Activated CD4-positive, alpha-beta T cell treated with anti-CD3 and anti-CD28 coated beads, Interleukin-2, amount 50 U/mL, for 16 hours (primary cell): ENCODE results near the gene SLC16A5.
"Not testable (repeated sequence)": the region's sequence is repeated elsewhere in the genome, so short reads cannot be mapped to it uniquely, and the experiment has no call there.

ENCODE experiments used
- DNase-seq: peaks from one replicate; pipeline ENCODE4 v3.0.0-alpha.2; 2020

Gene SLC16A5

DNA sequence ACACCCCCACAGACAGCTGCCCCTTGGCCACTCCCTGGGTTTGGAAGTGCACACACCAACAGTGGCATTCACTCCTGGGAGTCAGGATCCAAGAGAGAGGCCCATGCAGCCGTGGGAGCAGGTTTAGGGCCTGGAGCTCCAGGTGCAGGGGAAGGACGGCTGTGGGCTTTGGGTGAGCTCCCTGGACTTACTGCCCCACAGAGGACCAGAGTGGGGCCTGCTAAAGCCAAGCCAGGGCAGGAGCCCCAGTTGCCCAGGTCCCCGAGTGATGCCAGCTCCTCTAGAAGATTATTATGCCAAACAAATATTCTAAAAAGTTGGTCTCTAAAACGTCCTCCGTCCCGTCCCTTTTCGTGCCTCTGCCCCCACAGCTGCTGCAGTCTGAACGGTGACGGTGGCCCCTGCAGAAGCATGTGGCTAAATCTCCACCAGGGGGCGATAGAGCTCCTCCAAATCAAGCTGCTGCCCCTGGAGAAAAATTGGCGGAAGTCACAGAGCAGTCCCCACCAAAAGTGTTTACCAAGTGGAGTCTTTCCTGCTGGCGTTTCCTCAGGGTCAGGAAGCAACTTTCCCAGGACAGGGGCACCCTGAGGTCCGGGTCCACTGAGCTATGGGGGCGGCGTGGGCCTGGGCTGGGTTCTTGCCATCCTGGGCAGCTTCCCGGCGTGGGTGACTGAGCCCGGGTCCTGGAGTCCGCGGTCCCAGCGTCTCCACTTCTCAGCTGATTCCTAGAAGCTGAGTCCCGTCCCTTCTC lies 26.2 kb downstream of the SLC16A5 start:
- DNase-seq, result peak; percentile 93

DNA sequence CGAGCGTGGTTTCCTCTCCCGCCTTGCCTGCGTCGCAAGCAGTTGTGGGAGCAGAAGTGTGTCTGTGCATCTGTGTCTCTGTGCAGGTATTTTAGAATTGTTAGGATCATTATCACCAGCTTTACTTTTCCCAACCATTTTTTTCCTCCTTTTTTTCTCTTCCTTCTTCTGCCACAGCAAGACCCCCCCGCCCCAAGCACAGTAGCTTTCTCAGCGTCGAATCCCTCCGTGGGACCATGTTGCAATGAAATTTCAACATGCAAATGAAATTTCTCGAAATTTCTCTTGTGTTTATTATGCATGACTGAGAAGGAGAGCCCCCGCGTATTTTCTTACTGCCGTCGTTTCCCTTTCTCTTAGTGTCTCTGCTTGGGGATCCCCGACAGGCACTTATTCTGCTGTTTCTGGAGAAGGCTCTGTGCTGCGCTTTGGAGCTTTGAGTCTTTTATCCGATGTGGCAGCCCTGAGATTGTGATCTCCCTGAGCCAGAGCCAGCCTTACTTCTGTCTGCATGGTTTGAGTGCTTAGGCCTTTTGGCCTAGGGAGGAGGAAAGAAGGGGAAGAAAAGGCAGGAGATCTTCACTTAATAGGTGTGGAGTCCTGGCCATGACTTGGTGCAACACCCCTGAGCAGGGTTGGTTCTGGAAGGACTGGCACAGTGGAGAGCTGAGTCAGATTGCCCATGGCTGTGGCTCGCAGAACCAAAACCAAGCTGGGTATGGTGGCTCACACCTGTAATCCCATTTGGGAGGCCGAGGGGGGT lies 27.0 kb downstream of the SLC16A5 start:
- DNase-seq, result no peak

DNA sequence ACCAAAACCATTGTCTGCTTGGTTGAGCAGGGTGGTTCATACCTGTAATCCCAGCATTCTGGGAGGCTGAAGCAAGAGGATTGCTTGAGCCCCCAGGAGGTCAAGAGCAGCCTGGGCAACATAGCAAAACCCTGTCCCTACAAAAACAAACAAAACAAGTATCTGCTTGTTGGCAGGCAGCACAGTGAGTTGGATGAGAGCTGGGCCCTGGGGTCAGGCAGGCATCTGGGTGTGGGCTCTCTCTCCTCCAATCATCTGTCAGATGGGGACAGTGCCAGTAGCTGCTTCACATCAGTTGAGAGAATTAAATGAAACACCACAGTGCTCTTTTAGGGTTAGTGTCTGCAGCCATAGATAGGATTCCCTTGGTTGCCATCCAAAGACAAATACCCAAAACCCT lies 27.8 kb downstream of the SLC16A5 start:
- no peak for DNase-seq

DNA sequence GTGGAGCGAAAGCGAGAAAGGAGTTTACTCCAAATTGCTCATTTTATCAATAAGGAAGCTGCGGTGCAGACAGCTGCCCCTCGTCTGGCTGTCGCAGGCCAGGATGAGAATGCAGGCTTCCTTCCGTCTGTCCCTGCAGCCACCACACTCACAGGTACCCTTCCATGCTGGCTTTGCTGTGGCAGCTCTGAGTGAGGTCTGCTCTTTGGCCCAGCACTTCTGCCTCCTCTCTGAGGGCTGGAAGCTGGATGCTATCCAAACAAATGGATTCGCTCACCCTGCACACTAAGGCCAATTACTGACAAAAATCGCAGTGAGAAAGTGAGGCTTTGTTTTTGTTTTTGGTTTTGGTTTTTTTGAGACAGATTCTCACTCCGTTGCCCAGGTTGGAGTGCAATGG lies 29.0 kb downstream of the SLC16A5 start:
- DNase-seq, result no peak

DNA sequence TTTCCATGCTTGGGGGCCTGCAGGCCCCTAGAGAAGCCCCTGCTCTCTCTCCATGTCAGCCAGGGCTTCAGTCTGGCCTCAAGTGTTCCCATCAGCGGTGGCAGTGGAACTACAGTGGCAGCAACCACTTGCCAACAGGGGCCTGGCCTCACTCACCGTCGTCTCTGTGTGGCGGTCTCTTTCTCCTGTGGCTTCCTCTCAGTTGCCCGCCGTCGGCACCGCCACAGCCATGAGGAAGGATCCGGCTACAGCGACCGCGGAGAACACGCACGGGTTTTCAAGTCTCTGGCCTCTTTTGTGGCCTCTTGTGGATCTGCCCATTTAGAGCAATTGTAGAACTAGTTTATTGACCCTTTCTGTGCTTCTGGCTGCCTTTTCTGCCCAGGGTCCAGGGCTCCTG lies 30.6 kb downstream of the SLC16A5 start:
- no peak for DNase-seq

DNA sequence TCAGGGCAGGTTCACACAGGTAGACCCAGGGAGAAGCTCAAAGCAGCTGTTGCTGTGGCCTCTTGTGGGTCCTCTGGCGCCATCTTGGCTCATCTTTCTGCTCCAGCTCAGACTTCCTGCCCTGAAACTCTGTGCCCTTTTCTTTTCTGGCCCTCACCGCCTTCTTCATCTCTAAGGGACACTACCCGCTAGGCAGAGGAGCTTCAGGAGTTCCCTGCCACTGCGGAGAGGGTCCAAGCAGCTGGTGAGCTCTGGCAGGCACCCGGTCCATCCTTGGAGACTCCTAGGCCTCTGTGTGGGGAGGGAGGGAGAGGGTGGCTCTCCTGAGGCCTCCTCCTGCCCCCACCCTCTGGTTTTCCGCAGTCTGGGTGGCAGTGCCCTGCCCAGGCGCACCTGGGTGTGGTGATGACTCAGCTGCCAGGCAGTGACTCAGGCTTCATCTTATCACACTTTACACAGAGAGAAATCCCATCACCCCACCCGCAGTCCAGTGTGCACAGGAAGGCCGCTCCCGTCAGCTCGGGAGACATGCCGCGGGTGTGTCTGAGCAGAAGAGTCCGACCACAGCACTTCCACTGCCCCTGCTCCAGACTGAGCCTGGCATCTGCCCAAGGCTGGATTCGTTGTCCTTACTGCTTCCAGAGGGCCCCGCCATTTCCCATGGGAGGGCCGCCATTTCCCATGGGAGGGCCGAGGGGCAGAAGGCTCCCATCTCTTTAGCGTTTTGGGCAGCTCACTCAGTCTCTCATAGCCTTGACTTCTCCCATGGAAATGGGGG lies 36.5 kb downstream of the SLC16A5 start:
- DNase-seq, result peak; percentile 87

DNA sequence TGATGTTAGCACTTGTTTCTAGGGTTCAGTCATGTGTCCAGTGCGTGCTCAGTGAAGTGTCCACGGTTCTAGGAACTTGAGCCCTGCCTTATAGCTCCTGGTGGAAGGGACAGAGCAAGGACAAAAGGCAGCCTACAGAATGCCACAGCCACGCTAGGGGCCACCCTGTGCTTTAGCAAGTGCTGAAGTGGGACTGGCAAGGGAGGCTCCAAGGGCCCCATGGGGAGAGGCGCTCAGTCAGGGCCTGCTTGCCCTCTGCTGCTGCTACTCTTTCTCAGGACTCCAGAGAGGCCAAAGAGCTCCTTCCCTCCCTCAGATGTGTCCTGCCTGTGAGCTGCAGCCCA lies 37.0 kb downstream of the SLC16A5 start:
- DNase-seq, result no peak

DNA sequence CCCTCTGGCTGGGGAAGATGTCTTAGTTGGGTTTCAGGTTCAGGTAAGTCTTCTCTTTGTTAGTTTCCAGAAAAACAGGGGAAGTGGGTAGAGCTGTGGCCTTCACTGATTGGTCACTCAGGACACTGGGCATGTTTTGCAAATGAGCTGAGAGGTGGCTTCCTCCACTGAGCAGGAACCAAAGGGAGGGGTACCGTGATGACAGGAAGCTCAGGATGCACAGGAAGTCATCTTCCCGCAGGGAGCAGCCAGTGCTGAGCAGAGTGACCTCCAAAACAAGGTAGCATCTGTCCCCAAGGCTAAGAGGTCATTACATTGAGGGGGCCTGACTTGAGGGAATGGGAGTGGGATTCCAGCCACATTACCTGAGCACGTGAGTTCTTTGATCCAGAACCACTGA lies 38.2 kb downstream of the SLC16A5 start:
- peak; percentile 29 for DNase-seq

DNA sequence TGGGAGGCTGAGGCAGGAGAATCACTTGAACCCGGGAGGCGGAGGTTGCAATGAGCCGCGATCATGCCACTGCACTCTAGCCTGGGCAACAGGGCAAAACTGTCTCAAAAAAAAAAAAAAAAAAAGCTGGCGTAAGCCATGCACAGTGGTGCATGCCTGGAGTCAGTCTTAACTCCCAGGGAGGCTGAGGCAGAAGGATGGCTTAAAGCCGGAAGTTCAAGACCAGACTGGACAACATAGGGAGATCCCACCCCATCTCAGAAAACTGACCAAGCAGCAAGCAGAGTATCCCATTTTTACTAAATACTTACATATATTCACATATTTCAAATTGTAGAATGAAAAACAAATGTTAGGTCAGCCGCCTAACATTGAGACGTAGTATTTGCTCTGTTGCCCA lies 39.2 kb downstream of the SLC16A5 start:
- no peak for DNase-seq

DNA sequence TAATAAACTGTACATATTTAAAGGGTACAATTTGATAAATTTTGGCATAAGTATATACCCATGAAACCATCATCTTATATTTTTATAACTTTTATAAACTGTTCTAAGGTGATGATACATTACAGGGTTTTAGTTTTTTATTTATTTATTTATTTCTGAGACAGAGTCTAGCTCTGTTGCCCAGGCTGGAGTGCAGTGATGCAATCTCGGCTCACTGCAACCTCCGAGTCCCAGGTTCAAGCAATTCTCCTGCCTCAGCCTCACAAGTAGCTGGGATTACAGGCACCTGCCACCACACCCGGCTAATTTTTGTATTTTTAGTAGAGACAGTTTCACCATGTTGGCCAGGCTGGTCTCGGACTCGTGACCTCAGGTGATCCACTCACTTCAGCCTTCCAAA lies 40.2 kb downstream of the SLC16A5 start:
- DNase-seq, result not testable (repeated sequence)

DNA sequence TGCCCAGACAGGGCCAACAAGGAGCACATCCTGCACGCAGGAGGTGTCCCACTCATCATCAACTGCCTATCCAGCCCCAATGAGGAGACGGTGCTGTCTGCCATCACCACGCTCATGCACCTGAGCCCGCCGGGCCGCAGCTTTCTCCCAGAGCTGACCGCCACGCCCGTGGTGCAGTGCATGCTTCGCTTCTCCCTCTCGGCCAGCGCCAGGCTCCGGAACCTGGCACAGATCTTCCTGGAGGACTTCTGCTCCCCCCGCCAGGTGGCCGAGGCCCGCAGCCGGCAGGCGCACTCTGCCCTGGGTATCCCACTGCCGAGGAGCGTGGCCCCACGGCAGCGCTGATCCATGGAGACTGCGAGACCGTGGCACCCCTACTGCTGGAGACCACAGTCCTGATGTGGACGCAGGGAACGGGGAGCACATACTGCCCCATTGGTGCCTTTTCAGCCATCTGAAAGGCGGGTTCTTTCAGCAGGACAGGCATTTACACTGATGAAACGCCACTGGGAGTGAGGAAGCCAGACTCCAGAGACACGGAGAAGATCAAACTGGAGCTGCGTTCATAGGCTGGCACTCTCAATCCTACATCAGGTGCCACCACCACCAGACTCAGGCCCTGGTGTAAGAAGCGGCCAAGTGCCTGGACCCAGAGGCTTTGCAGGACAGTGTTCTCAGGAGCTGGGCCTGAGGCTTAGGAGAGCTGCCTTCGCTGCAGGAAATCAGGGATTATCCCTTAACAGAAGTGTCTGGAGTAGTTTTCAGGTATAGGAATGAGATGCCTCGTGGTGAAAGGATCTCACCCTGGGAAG lies 41.1 kb downstream of the SLC16A5 start:
- DNase-seq, result no peak

DNA sequence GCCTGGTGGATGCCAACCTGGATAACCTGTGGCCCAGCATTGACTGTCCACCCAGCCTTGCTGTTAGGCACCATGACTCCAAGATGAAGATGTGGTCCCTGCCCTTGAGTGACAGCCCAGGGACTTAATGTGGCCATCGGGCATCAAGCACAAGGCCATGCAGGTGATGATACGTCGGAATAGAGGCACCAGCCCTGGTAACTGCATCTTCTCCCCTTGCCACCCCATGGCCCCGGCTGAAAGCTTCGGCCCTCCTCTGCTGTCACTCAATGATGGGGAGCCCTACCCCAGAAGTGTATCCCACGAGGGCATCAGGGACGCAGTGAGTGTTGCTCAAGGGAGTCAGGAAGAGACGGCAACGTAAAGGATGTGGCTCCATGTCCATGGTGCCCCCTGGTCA lies 41.8 kb downstream of the SLC16A5 start:
- no peak for DNase-seq

DNA sequence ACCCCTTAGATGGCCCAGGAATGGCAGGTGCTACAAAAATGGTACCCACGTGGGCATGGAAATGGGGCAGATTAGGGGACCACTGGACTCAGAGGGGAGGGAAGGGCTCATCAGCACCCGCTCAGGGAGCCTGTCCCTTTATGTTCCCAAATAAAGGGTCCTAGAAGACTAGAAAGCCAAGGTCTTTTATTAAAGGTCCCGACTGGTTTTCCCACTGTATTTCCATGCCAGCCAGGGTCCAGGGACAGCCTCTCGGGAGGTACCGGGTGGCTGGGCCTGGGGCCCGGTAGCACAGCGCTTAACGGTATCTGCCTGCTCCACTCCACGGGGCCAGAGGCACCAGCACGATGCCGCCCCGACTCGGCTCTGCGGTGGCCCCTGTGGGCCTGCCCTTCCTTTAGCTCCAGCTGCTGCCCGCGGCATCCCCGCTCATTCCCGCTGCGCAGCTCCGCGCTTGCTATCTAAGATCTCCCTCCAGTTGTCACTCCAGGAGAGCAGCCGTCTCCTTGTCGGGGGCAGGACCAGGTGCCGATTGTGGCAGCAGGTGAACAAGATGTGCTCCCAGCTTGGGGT lies 42.4 kb downstream of the SLC16A5 start:
- DNase-seq, result no peak

DNA sequence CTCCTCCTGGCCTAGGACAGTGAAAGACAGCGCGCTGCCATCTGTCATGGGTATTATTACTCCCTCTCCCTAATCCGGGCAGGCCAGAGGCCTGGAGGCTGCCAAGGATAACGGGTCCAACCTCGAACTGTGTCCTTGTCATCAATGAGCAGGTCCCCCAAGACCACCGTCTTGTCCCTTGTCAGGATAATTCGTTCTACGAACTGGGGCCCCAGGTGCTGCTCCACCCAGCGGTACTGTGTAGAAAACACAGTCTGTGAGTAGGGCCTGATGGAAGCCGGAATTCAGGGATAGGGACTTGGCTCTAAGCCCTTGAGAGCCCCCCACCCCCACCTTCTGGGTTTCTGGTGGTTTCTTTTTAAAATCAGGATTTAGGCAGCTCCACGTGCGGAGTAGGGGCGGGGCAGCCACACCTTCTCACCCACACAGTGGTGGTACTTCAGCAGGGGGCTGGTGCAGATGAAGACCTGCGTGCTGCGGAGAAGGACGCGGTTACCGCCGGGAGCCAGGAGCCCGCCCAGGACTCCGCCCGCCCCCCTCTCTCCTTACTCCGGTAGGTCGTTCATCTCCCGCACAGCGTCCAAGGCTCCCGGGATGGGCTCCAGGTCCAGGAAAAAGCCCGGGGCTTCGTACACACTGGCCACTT lies 43.0 kb downstream of the SLC16A5 start:
- DNase-seq, result peak; percentile 58

DNA sequence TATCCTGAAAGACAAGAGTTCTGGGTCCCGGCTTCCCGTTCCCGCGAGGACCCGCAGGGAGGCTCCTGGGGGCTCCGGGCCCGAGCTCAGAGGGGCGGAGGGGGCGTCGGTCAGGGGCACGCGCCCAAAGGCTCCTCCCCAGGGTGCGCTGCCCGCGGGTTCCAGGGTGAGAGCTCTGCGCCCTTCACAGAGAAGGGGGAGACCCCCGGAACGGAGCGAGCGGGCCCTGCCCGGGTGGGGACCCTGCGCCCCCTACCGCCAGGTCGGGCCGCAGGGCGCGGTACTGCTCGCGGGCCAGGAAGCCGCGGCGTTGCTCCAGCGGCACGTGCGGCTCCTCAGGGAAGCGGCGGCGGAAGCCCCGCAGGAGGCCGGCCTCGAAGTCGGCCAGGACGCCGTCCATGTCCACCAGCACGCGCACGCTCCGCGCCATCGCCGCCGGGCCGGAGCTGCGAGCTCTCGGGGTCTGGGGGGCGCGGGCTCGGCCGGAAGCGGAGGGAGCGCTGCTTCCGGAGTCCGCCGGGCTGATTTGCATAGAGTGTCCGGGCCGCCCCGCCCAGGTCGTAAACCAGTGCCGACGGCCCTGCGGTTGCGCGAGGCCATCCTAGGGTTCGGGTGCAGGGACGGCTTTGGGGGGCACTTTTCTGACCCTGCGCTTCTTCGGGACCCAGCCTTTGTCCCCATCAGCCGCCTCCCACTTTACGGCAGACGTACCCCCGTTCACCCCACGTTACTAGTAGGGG lies 43.7 kb downstream of the SLC16A5 start, which contains the start of gene NT5C:
Gene NT5C (minus strand): TSS at position 465 of the 740 bp plus-strand sequence. CDS start 35 bp downstream, at position 430.
- peak; percentile 82 for DNase-seq

DNA sequence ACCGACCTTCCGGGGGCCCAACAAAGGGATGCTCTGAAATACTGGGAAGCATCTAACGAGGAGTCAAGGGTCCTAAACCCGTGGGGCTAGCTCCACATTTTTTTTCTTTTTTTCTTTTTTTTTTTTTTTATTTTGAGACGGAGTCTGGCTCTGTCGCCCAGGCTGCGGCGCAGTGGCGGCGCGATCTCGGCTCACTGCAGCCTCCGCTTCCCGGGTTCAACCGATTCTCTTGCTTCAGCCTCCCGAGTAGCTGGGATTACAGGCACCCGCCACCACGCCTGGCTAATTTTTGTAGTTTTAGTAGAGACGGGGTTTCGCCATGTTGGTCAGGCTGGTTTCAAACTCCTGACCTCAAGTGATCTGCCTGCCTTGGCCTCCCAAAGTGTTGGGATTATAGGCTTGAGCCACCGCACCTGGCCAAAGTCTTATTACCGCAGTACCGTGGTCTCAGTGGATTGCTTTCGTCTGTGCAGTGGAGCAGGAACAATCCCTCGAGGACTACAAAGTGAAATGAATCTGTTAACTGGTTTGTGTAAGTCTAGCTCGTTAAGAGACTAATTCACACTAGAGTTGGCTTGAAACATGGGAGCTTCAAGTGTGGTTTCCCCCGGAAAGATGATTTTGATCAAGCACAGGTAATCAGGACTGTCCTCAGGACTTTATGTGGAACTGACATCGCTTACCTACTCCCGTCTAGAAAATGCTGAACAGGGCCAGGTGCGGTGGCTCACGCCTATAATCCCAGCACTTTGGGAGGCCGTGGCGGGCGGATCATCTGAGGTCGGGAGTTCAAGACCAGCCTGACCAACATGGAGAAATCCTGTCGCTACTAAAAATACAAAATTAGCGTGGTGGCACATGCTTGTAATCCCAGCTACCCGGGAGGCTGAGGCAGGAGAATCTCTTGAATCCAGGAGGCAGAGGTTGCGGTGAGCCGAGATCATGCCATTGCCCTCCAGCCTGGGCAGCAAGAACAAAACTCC lies 44.6 kb downstream of the SLC16A5 start:
- DNase-seq, result not testable (repeated sequence)

DNA sequence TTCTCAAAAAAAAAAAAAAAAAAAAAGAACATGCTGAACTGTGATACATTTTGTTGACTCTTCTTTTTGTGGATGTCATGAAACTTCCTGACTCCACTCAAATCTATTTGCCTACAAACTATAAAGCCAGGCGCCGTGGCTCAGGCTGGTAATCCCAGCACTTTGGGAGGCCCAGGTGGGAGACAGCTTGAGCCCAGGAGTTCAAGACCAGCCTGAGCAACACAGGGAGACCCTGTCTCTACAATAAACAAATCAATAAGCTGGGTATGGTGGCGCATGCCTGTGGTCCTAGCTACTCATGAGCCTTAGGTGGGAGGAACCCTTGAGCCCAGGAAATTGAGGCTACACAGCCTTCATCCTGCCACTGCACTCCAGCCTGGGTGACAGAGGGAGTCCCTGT lies 45.2 kb downstream of the SLC16A5 start:
- no peak for DNase-seq

DNA sequence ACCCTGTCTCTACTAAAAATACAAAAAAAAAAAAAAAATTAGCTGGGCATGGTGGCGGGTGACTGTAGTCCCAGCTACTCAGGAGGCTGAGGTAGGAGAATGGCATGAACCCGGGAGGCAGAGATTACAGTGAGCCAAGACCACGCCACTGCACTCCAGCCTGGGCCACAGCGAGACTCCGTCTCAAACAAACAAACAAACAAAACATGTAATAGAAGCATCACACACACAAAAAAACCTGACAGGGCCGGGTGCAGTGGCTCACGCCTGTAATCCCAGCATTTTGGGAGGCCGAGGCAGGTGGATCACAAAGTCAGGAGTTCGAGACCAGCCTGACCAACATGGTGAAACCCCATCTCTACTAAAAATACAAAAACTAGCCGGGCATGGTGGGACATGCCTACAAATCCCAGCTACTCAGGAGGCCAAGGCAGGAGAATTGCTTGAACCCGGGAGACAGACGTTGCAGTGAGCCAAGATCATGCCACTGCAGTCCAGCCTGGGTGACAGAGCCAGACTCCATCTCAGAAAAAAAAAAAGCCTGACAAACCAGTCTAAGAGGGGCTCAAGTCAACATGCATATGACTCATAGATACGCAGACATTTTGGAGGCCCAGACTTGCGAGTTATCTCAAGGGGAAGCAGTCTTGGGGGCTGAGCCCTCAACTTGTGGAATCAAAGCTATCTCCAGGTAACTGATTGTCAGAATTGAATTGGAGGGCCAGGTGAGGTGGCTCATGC lies 46.0 kb downstream of the SLC16A5 start:
- DNase-seq, result not testable (repeated sequence)

DNA sequence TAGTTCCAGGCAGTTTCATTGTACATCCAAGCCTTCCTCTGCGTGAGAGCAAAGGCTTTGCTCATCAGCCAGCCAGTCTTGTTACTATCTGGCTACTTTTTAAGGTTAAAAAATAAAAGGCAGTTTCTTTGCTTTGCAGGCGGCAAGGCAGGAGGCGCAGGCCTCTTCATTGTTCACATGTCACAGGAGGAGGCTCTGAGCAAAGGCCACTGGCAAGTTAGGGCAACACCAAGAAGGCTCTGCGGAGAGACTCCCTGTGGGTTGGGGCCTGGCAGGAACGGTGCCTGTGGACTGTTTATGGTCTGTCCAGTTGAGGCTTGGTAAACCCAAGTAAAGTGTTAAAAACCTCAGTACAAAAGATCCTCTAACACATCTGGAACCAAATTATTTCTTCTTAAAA lies 47.7 kb downstream of the SLC16A5 start:
- no peak for DNase-seq
